RWPE2 (cell line): ENCODE data around the gene CTNNA2.

Experiments
- ATAC-seq: fragments of 200-7000 bp; cut with Tn5 transposase; 3 replicates; pipeline ENCODE4 v1.9.1; 2021; ENCODE audit warnings: low read depth
- DNase-seq: peaks from one replicate; pipeline ENCODE4 v3.0.0-alpha.2; 2020; ENCODE audit warnings: low spot score
- H3K27ac ChIP-seq: fragments of 450-650 bp; 2 replicates; pipeline ENCODE4 v1.5.1; 2017; ENCODE audit warnings: mild to moderate bottlenecking; ENCODE audit not compliant: poor library complexity, severe bottlenecking
- H3K27me3 ChIP-seq: fragments of 250-450 bp; sonication (Bioruptor Pico); 2 replicates; pipeline ENCODE4 v1.5.1; 2021; ENCODE audit warnings: mild to moderate bottlenecking, moderate library complexity; ENCODE audit not compliant: insufficient read depth, poor library complexity, severe bottlenecking
- H3K36me3 ChIP-seq: fragments of 250-450 bp; sonication (Bioruptor Pico); 2 replicates; pipeline ENCODE4 v1.5.1; 2020; ENCODE audit warnings: low read depth, mild to moderate bottlenecking, moderate library complexity
- H3K4me1 ChIP-seq: fragments of 250-450 bp; sonication (Bioruptor Pico); 2 replicates; pipeline ENCODE4 v1.5.1; 2021; ENCODE audit warnings: mild to moderate bottlenecking, moderate library complexity; ENCODE audit not compliant: insufficient read depth, poor library complexity, severe bottlenecking
- H3K4me3 ChIP-seq: fragments of 250-450 bp; sonication (Bioruptor Pico); 2 replicates; pipeline ENCODE4 v1.5.1; 2021; ENCODE audit warnings: mild to moderate bottlenecking, moderate library complexity; ENCODE audit not compliant: severe bottlenecking
- H3K9me3 ChIP-seq: fragments of 250-450 bp; sonication (Bioruptor Pico); 2 replicates; pipeline ENCODE4 v1.5.1; 2021; ENCODE audit warnings: mild to moderate bottlenecking, moderate library complexity; ENCODE audit not compliant: severe bottlenecking
- TF ChIP-seq, protein P1 (sequence below): fragments of 450-650 bp; IDR thresholded peaks from one replicate; pipeline ENCODE4 v1.5.1; 2017; ENCODE audit warnings: mild to moderate bottlenecking, moderate library complexity; ENCODE audit not compliant: poor library complexity, severe bottlenecking

CTNNA2 gene

DNA sequence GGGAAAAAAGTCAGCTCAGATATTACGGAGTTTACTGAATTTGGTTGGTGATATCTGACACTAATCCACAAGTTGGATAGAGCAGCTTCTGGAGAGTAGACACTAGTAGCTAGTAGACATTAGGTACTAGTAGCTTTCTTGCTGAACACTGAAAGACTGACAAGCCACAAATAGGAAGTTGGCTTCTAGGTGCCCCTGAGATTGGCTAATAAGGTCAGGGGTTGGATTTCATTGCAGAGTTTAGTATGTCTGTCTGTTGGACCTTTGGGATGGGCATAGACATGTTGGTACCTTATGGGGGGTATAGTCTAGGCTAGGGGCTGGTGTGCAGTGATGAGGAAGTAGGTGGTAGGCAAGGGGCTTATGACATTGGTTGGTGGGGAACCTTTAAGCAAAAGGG lies 956.6 kb downstream of the CTNNA2 start:
- TF ChIP-seq, protein P1, sequence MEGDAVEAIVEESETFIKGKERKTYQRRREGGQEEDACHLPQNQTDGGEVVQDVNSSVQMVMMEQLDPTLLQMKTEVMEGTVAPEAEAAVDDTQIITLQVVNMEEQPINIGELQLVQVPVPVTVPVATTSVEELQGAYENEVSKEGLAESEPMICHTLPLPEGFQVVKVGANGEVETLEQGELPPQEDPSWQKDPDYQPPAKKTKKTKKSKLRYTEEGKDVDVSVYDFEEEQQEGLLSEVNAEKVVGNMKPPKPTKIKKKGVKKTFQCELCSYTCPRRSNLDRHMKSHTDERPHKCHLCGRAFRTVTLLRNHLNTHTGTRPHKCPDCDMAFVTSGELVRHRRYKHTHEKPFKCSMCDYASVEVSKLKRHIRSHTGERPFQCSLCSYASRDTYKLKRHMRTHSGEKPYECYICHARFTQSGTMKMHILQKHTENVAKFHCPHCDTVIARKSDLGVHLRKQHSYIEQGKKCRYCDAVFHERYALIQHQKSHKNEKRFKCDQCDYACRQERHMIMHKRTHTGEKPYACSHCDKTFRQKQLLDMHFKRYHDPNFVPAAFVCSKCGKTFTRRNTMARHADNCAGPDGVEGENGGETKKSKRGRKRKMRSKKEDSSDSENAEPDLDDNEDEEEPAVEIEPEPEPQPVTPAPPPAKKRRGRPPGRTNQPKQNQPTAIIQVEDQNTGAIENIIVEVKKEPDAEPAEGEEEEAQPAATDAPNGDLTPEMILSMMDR, result no peak
- no peak overlapping the region for H3K27ac ChIP-seq
- H3K4me3 ChIP-seq, result no peak overlapping the region

DNA sequence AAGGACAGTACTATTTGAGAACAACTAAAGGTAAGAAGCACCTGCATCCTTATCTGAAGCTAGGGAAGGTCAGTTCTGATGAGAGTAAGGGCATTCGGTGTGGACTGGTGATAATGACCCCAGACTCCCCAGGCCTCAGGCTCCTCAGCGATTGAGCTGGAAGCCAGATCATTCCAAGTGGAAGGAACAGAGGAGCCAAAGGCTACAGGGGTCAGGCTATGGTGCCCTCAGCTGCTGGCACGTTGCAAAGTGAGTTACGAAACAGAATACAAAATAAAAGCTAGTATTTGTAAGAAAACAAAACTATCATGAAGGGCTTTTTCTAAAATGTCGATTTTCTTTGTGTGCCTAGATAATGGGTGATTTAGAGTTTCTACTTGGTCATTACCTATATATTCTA lies 960.2 kb downstream of the CTNNA2 start:
- Histone ChIP-seq H3K9me3 (no peaks in the 10 kb centered on the region), H3K4me3 (no peak overlapping the region), H3K27me3 (no peaks in the 10 kb centered on the region), H3K27ac (no peak overlapping the region), H3K4me1 (no peaks in the 10 kb centered on the region), H3K36me3 (no peaks in the 10 kb centered on the region)
- no peak for ATAC-seq
- TF ChIP-seq, protein P1, result no peak
- no peak for DNase-seq

More for the DNA sequence above, 956.6 kb downstream of the CTNNA2 start:
- H3K36me3 ChIP-seq, result no peaks in the 10 kb centered on the region
- ATAC-seq (no peak), DNase-seq (no peak)
- no peaks in the 10 kb centered on the region for H3K27me3 ChIP-seq
- no peaks in the 10 kb centered on the region for H3K9me3 ChIP-seq
- H3K4me1 ChIP-seq, result no peaks in the 10 kb centered on the region

DNA sequence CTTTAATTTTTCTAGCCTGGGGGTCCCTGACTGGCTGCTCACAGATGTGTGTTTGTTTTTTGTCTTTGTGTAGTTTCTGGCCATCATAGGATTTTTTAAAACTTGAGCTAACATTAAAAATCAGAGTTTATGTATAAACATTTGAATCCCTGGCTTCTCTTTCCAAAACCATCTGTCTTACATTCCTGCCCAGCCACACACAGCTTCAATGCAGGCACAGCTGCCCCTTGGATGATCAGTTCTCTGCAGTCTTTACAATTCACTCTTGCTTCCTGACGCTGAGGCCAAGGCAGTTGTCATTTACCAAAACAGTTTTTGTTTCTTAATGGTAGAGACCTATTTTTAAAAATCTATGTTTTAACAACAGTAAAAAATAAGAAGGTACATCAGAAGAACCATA lies 960.9 kb downstream of the CTNNA2 start:
- Histone ChIP-seq H3K4me3 (no peak overlapping the region), H3K27me3 (no peaks in the 10 kb centered on the region), H3K36me3 (no peaks in the 10 kb centered on the region), H3K27ac (no peak overlapping the region), H3K4me1 (no peaks in the 10 kb centered on the region), H3K9me3 (no peaks in the 10 kb centered on the region)
- no peak for DNase-seq
- no peak for ATAC-seq
- TF ChIP-seq, protein P1, result no peak

DNA sequence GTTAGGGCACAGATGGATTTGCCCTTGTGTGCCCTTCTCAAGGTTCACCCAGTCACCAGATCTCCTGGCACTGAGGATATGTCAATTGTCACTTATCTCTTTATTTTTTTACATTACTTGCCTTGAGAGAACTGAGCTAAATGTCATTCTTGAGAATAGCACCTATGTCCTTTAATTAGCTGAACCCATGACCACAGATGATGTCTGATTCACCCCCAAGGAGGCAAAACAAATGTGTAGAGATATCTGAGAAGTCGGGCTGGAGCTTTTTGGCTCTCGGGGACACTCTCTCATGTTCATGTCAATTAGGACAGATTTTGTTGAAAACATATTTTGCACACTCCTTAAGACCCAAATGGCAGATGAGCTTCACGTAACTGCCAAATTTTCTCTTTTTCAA lies 963.1 kb downstream of the CTNNA2 start:
- no peaks in the 10 kb centered on the region for H3K36me3 ChIP-seq
- H3K27me3 ChIP-seq, result no peaks in the 10 kb centered on the region
- H3K4me1 ChIP-seq, result no peaks in the 10 kb centered on the region
- H3K9me3 ChIP-seq, result no peaks in the 10 kb centered on the region
- no peak for ATAC-seq
- TF ChIP-seq, protein P1, result no peak
- no peak overlapping the region for H3K4me3 ChIP-seq
- DNase-seq, result no peak
- no peak overlapping the region for H3K27ac ChIP-seq

DNA sequence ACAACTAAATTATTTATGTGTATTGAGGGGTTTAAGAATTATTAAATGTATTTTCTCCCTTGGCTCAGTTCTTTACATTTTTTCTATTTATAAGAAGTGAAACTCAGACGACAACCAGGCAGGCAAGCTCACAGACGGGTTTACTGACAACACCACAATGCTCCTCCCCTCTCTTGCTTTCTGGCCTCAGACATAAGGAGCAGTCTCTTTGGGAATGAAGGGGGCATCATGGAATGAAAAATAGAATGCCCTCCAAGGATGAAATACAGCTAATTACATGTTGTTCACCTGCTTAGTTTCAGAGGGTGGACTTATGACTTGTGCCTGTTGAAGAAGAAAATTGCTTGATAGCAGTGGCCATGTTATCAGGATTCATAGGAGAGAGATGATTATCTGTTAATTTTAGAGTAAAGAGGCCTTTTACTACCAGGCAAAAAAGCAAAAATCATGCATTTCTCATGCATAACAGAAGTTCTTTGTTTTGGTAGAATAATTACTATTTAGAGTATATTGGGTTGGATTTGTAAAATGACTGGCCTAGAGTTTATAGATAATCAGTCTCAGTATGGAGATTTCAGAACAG lies 963.8 kb downstream of the CTNNA2 start:
- H3K27me3 ChIP-seq, result no peaks in the 10 kb centered on the region
- no peak overlapping the region for H3K4me3 ChIP-seq
- no peaks in the 10 kb centered on the region for H3K4me1 ChIP-seq
- ATAC-seq (no peak), DNase-seq (no peak)
- TF ChIP-seq, protein P1, result no peak
- no peaks in the 10 kb centered on the region for H3K9me3 ChIP-seq
- H3K27ac ChIP-seq, result no peak overlapping the region
- H3K36me3 ChIP-seq, result no peaks in the 10 kb centered on the region
